Measurements from ENCODE around the gene PCA3.

Gene PCA3

GRCh38 chr9:76772686-76773445 lies 8.6 kb downstream of the PCA3 start:
- DNase-seq (ENCODE audit: extremely low read depth, low read depth): no peak
- TF ChIP-seq CTCF (IDR thresholded peaks at IDR 0.05; ENCODE audit: low read depth, low read length, missing control alignments): no peak
- H3K4me3 ChIP-seq (replicated peaks; ENCODE audit: low read depth, low read length): no peak overlapping the region

- H3K4me3 ChIP-seq (replicated peaks; ENCODE audit: low read depth, low read length): no peak overlapping the region
- TF ChIP-seq CTCF (IDR thresholded peaks at IDR 0.05; ENCODE audit: low read depth, low read length, missing control alignments): no peak
- DNase-seq (ENCODE audit: extremely low read depth, low read depth): no peak
These were observed 20.6 kb downstream of the PCA3 start for GRCh38 chr9:76784881-76785280.

GRCh38 chr9:76785501-76785900 lies 21.3 kb downstream of the PCA3 start:
- no peak overlapping the region for H3K4me3 ChIP-seq (replicated peaks; ENCODE audit: low read depth, low read length)
- DNase-seq (ENCODE audit: extremely low read depth, low read depth): no peak
- TF ChIP-seq CTCF (IDR thresholded peaks at IDR 0.05; ENCODE audit: low read depth, low read length, missing control alignments): no peak

- H3K4me3 ChIP-seq (replicated peaks; ENCODE audit: low read depth, low read length): no peak overlapping the region
- TF ChIP-seq CTCF (IDR thresholded peaks at IDR 0.05; ENCODE audit: low read depth, low read length, missing control alignments): no peak
- no peak for DNase-seq (ENCODE audit: extremely low read depth, low read depth)
These were observed 23.4 kb downstream of the PCA3 start for GRCh38 chr9:76787677-76788076.

- TF ChIP-seq CTCF (IDR thresholded peaks at IDR 0.05; ENCODE audit: low read depth, low read length, missing control alignments): no peak
- H3K4me3 ChIP-seq (replicated peaks; ENCODE audit: low read depth, low read length): no peak overlapping the region
- no peak for DNase-seq (ENCODE audit: extremely low read depth, low read depth)
These were observed 25.6 kb downstream of the PCA3 start for GRCh38 chr9:76789840-76790239.

- TF ChIP-seq CTCF (IDR thresholded peaks at IDR 0.05; ENCODE audit: low read depth, low read length, missing control alignments): no peak
- H3K4me3 ChIP-seq (replicated peaks; ENCODE audit: low read depth, low read length): no peak overlapping the region
- DNase-seq (ENCODE audit: extremely low read depth, low read depth): no peak
These were observed 29.7 kb downstream of the PCA3 start for GRCh38 chr9:76793784-76794431.

All from HFF-Myc (cell line).